Ecto neural progenitor cell (in vitro differentiated cells): ENCODE results near the gene WDR18.
"Not testable (repeated sequence)": the region's sequence is repeated elsewhere in the genome, so short reads cannot be mapped to it uniquely, and the experiment has no call there.

Experiments used
- DNase-seq: peaks from one replicate; pipeline ENCODE4 v3.0.0-alpha.2; 2018; ENCODE audit warnings: low spot score

The WDR18 gene

GRCh38 chr19:950352-951066 lies 33.6 kb upstream of the WDR18 start:
- no peak for DNase-seq

GRCh38 chr19:952049-952679 lies 32.0 kb upstream of the WDR18 start:
- DNase-seq, result no peak

GRCh38 chr19:952680-953444 lies 31.3 kb upstream of the WDR18 start:
- DNase-seq, result no peak

GRCh38 chr19:953445-954271 lies 30.5 kb upstream of the WDR18 start:
- DNase-seq, result no peak

- DNase-seq, result no peak
Measured at GRCh38 chr19:954272-954671, 29.9 kb upstream of the WDR18 start.

GRCh38 chr19:954672-955494 lies 29.3 kb upstream of the WDR18 start:
- DNase-seq, result no peak

GRCh38 chr19:955803-956765 lies 28.1 kb upstream of the WDR18 start:
- DNase-seq, result peak; percentile 83

GRCh38 chr19:956766-957440 lies 27.2 kb upstream of the WDR18 start:
- DNase-seq, result peak; percentile 83

- DNase-seq, result not testable (repeated sequence)
Measured at GRCh38 chr19:957578-957977, 26.6 kb upstream of the WDR18 start.

- DNase-seq, result no peak
Measured at GRCh38 chr19:958967-959855, 24.9 kb upstream of the WDR18 start.

- DNase-seq, result no peak
Measured at GRCh38 chr19:960020-960419, 24.1 kb upstream of the WDR18 start.

GRCh38 chr19:960601-960938 lies 23.6 kb upstream of the WDR18 start:
- no peak for DNase-seq

GRCh38 chr19:961866-962620 lies 22.1 kb upstream of the WDR18 start:
- DNase-seq, result no peak

- DNase-seq, result no peak
Measured at GRCh38 chr19:962683-963400, 21.3 kb upstream of the WDR18 start.

- no peak for DNase-seq
Measured at GRCh38 chr19:963486-963951, 20.6 kb upstream of the WDR18 start.

GRCh38 chr19:964116-964520 lies 20.0 kb upstream of the WDR18 start:
- DNase-seq, result no peak
